HEK293T (cell line): ENCODE results near the gene LSG1.

Experiments used
- ARNT ChIP-seq: fragments of 450-650 bp; IDR thresholded peaks from 2 replicates; pipeline ENCODE4 v1.6.1; 2017; ENCODE audit warnings: mild to moderate bottlenecking
- ELF4 ChIP-seq: fragments of 450-650 bp; IDR thresholded peaks from 2 replicates; pipeline ENCODE4 v1.6.1; 2017; ENCODE audit warnings: antibody characterized with exemption
- HDGF ChIP-seq: fragments of 450-650 bp; IDR thresholded peaks from 2 replicates; pipeline ENCODE4 v1.6.1; 2017; ENCODE audit warnings: antibody characterized with exemption, borderline replicate concordance
- LEF1 ChIP-seq: fragments of 450-650 bp; IDR thresholded peaks from 2 replicates; pipeline ENCODE4 v1.6.1; 2017; ENCODE audit warnings: mild to moderate bottlenecking, borderline replicate concordance
- NFRKB ChIP-seq: fragments of 450-650 bp; IDR thresholded peaks from 2 replicates; pipeline ENCODE4 v1.6.1; 2016; ENCODE audit warnings: mild to moderate bottlenecking, moderate library complexity
- PKNOX1 ChIP-seq: fragments of 450-650 bp; IDR thresholded peaks from 2 replicates; pipeline ENCODE4 v1.6.1; 2016
- SP1 ChIP-seq: fragments of 450-650 bp; IDR thresholded peaks from 2 replicates; pipeline ENCODE4 v1.6.1; 2017
- ZNF384 ChIP-seq: fragments of 450-650 bp; IDR thresholded peaks from 2 replicates; pipeline ENCODE4 v1.6.1; 2016

DNA sequence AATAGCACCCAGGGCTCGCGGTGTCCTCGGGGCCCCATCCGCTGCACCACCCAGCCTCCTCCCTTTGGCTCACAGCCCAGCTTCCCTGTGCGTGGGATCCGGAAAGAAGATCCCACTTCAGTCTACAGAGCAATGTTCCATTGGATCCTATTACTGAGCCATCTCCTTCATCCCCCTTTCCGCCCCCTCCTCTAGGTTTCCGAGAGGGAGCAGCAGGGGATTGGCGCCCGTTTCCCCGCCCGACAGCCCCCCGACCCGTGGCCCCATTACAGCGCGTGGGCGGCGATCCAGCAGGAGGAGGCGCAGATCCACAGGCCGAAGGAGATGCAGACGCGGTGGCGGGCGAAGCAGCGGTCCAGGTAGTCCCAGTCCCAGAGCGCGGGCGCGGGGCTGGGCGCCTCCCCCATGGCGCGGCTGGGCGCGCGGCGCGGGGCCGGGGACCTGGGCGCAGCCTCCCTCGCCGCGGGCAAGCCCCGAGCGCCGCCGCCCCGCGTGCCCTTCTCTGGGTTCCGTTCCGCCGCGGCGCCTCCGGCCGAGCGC lies 39.1 kb downstream of the LSG1 start:
- TF ChIP-seq SP1 (no peak), NFRKB (no peak), ZNF384 (no peak), ELF4 (no peak), HDGF (no peak), ARNT (no peak), PKNOX1 (no peak), LEF1 (no peak)
